ENCODE measurements around the gene CWF19L2.
A peak's percentile ranks its signal among the peaks of the same experiment; 100 is the strongest.
"Not testable (repeated sequence)": the region's sequence is repeated elsewhere in the genome, so short reads cannot be mapped to it uniquely, and the experiment has no call there.

CWF19L2 gene

GRCh38 chr11:107457558-107458271, at the start of gene CWF19L2:
Gene CWF19L2 (minus strand): TSS chr11:107457825. CDS start chr11:107457816, 9 bp downstream.
- DNase-seq (ENCODE audit: low read depth in 2 of 2): peak; percentile 74 to 76

GRCh38 chr11:107505647-107506225, 48.1 kb upstream of the CWF19L2 start:
- no peak for DNase-seq (ENCODE audit: low read depth in 2 of 2)

GRCh38 chr11:107504981-107505380, 47.4 kb upstream of the CWF19L2 start:
- DNase-seq (ENCODE audit: low read depth in 2 of 2): no peak

- no peak for DNase-seq (ENCODE audit: low read depth in 2 of 2)
These were observed 44.1 kb upstream of the CWF19L2 start for GRCh38 chr11:107501713-107502112.

- not testable (repeated sequence) for DNase-seq (ENCODE audit: low read depth in 2 of 2)
These were observed 39.7 kb upstream of the CWF19L2 start for GRCh38 chr11:107497371-107497770.

GRCh38 chr11:107496011-107496410, 38.4 kb upstream of the CWF19L2 start:
- DNase-seq (ENCODE audit: low read depth in 2 of 2): no peak

- no peak for DNase-seq (ENCODE audit: low read depth in 2 of 2)
These were observed 36.4 kb upstream of the CWF19L2 start for GRCh38 chr11:107494055-107494454.

GRCh38 chr11:107493117-107493516, 35.5 kb upstream of the CWF19L2 start:
- DNase-seq (ENCODE audit: low read depth in 2 of 2): no peak

- no peak for DNase-seq (ENCODE audit: low read depth in 2 of 2)
These were observed 33.2 kb upstream of the CWF19L2 start for GRCh38 chr11:107490836-107491235.

- DNase-seq (ENCODE audit: low read depth in 2 of 2): no peak
These were observed 24.6 kb upstream of the CWF19L2 start for GRCh38 chr11:107482234-107482633.

GRCh38 chr11:107478922-107479321, 21.3 kb upstream of the CWF19L2 start:
- DNase-seq (ENCODE audit: low read depth in 2 of 2): no peak

GRCh38 chr11:107477820-107478219, 20.2 kb upstream of the CWF19L2 start:
- DNase-seq (ENCODE audit: low read depth in 2 of 2): no peak

- no peak for DNase-seq (ENCODE audit: low read depth in 2 of 2)
These were observed 16.2 kb upstream of the CWF19L2 start for GRCh38 chr11:107473792-107474191.

GRCh38 chr11:107472966-107473365, 15.3 kb upstream of the CWF19L2 start:
- no peak for DNase-seq (ENCODE audit: low read depth in 2 of 2)

GRCh38 chr11:107468596-107468995, 11.0 kb upstream of the CWF19L2 start:
- no peak for DNase-seq (ENCODE audit: low read depth in 2 of 2)

- DNase-seq (ENCODE audit: low read depth in 2 of 2): no peak
These were observed 10.1 kb upstream of the CWF19L2 start for GRCh38 chr11:107467696-107468095.

- DNase-seq (ENCODE audit: low read depth in 2 of 2): not testable (repeated sequence)
These were observed 8.7 kb upstream of the CWF19L2 start for GRCh38 chr11:107466275-107466866.

GRCh38 chr11:107457205-107457557, 444 bp downstream of the CWF19L2 start:
- no peak for DNase-seq (ENCODE audit: low read depth in 2 of 2)

- DNase-seq (ENCODE audit: low read depth in 2 of 2): no peak
These were observed 3.9 kb downstream of the CWF19L2 start for GRCh38 chr11:107453594-107454286.

GRCh38 chr11:107446822-107447431, 10.7 kb downstream of the CWF19L2 start:
- no peak for DNase-seq (ENCODE audit: low read depth in 2 of 2)

GRCh38 chr11:107442715-107443215, 14.9 kb downstream of the CWF19L2 start:
- DNase-seq (ENCODE audit: low read depth in 2 of 2): no peak

- no peak for DNase-seq (ENCODE audit: low read depth in 2 of 2)
These were observed 17.9 kb downstream of the CWF19L2 start for GRCh38 chr11:107439586-107440167.
